HG03520 (cell line): ENCODE data around the gene CRMP1.
"Not testable (repeated sequence)": the region's sequence is repeated elsewhere in the genome, so short reads cannot be mapped to it uniquely, and the experiment has no call there.

Source experiments
- ATAC-seq: cut with Tn5 transposase; IDR thresholded peaks from one replicate; pipeline ENCODE4 v1.9.1; 2021; ENCODE audit warnings: mild to moderate bottlenecking, moderate library complexity; ENCODE audit not compliant: unreplicated experiment

Gene CRMP1

DNA sequence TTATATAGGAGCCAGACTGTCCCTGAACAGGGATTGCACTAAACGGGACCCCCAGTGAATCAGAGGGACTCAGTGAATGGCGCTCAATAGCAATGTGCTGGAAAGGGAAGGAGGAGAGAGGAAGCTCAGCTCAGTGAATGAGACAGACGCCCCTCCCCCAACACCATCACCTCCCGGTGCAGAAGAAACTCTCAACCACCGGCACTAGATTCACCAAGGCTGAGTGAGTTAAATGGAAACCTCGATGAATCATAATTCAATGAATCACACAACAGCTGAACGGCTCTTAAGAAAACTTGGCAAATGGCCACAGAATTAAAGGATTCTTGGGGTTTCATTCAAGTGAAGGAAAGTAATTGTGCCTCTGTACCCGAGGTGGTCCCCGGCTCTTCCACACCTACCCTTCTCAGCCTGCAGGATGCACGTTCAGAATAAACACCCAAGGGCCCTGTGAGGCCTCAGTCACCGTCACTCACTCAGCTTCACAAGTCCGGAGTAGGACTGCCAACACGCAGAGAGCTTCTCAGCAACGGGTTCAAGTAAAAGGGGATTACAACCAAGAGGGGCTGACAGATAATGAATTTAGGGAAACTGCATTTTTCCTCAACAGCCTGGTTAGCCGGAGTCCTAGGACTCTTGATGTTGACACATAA lies 29.3 kb downstream of the CRMP1 start:
- no peak for ATAC-seq

DNA sequence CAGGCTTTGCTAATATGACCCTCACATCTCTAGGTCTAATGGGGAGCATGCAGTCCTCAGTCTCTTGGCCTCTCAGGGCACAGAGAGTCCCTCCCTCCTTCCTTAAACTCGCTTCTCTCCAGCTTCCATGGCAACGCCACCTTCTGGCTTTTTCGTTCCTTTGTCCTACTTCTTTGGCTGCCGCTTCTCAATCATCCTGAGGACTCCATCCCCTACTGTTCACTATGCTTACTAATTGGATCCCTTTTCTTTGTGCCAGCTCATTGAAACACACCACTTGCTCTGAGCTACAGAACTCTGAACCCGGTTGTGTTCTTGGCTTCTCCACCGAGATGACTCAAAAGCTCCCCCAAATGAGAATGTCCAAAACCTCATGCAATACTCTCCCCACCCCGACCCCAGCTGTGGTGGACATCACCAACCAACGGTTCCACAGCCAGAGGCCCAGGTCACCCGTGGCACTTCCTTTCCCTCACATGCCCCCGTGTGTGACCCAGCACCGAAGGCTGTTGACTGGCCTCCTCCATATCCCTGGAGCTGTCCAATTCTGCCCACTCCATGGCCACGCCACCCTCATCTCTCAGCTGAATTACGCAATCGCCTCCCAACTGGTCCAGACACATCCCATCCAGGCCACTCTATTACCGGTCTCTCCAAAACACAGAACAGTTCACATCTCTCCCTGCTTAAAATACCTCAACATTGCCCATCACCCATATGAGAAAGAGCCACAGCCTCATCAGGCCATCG lies 34.7 kb downstream of the CRMP1 start:
- ATAC-seq, result no peak

DNA sequence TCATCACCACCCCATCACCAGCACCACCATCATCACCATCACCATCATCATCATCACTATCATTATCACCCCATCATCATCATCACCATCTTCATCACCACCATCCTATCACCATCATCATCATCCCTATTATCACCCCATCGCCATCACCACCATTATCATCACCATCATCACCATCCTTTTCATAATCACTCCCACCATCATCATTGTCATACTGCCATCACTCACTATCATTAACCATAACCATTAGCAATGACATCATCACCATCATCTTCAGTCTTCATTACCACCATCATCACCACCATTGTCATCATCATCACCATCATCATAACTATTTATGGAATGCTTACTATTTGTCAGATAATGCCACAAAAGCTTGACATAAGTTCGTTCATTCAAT lies 35.7 kb downstream of the CRMP1 start:
- ATAC-seq, result no peak

DNA sequence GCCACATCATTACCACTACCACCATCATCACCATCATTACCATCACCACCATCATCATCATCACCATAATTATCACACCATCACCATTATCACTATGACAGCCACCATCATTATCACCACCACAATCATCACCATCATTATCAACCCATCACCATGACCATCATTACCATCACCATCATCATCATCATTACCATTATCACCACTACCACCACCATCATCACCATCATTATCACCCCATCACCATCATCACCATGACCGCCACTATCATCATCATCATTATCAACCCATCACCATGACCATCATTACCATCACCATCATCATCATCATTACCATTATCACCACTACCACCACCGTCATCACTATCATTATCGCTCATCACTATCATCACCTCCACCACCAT lies 36.5 kb downstream of the CRMP1 start:
- not testable (repeated sequence) for ATAC-seq

DNA sequence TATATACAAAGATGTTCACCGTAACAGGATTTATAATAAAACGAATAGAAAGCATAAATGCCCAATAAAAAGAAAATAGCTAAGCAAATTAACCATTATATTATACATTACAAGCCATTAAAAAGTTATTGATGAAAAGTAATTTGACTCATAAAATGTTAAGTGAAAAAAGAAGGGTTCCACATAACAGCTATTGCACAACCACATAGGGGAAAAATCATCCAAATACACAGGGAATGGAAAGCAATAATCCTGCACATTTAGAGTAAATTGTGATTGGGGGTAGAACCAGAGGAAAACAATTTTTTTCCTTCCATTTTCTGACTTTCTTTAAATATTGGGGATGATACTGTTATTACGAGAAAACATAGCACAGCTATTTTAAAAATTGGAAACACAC lies 38.0 kb downstream of the CRMP1 start:
- ATAC-seq, result no peak

DNA sequence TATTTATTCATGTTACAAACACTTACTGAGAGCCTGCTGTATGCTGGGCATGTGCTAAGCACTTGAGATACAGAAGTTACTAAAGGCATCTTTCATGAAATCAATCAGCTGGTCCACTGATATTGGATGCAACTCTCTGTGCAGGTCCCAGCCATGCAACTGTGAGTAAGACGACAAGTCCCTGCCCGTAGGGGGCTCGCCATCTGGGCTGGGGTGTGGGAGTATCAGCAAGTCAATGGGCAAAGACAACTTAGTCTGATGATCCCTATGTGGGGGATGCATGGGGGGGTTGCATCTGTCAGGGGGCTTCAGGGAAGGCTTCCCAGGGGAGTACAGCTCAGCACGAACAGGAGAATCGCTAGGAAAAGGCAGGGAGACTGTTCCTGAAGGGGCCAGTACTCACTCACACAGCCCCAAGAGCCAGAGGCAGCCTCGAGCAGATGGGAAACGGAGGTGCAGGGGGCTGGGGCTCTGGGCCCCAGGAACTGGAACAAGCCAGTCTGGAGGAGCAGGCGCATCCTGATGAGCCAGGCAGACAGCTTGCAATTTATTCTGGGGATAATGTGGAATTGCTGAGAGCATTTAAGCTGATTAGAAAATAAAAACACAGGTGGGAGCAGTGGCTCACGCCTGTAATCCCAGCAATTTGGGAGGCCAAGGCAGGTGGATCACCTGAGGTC lies 40.2 kb downstream of the CRMP1 start:
- no peak for ATAC-seq

DNA sequence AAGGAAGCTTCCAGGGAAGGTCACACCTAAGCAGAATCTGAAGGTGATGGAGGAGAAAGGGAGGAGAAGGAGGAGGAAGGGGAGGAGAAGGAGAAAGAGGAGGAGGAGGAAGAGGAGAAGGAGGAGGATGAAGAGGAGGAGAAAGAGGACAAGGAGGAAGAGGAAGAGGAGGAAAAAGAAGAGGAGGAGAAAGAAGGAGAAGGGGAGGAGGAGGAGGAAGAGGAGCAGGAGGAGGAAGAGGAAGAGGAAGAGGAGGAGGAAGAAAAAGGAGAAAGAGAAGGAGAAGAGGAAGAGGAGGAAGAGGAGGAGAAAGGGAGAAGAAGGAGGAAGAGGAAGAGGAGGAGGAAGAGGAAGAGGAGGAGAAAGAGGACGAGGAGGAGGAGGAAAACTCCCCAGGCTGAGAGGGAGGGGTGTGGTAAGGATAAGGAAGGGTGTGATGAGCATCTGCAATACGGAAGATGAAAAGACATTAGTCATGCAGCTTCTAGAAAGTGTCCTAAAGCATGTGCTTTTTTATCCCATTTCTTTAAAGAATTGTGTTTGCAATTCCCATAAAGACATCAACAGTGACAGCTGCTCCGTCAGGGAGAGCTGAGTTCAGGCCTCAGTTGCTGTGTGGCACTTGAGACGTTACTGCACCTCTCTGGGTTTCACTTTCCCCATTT lies 41.1 kb downstream of the CRMP1 start:
- ATAC-seq, result no peak

DNA sequence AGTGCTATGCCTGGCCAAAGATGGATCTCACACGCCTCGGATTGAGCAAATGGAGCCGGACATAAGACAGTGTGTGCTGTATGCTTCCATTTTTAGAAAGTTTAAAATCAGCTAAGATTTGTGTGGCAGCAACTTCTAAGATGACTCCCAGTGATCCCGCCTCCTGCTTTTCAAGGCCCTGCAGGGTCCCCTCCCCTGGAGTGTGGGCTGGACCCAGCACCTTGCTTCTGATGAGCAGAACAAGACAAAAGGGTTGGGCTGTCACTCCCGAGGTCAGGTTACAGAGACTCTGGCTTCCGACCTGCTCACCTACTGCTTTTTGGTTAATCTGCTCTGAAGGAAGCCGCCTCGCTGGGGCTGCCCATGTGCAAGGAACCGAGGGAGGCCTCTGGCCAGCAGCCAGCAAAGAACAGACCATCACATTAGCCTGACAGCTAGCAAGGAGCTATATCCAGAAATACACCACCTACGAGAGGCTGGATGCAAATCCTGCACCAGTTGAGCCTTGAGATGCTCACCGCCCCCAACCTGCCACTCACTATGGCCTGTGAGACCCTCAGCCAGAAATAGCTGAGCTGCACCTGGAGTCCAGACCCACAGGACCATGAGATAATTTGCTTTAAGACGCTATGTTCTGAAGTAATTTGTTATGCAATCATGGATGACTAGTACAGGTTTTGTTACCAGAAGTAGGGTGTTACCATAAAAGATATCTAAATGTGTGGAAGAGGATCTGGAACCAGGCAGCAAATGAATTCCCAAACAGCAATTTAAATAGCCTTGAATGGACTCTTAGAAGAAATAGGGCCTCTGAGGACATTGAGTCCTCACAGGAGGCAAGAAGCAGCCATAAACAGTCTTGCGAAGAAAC lies 47.6 kb downstream of the CRMP1 start:
- no peak for ATAC-seq

DNA sequence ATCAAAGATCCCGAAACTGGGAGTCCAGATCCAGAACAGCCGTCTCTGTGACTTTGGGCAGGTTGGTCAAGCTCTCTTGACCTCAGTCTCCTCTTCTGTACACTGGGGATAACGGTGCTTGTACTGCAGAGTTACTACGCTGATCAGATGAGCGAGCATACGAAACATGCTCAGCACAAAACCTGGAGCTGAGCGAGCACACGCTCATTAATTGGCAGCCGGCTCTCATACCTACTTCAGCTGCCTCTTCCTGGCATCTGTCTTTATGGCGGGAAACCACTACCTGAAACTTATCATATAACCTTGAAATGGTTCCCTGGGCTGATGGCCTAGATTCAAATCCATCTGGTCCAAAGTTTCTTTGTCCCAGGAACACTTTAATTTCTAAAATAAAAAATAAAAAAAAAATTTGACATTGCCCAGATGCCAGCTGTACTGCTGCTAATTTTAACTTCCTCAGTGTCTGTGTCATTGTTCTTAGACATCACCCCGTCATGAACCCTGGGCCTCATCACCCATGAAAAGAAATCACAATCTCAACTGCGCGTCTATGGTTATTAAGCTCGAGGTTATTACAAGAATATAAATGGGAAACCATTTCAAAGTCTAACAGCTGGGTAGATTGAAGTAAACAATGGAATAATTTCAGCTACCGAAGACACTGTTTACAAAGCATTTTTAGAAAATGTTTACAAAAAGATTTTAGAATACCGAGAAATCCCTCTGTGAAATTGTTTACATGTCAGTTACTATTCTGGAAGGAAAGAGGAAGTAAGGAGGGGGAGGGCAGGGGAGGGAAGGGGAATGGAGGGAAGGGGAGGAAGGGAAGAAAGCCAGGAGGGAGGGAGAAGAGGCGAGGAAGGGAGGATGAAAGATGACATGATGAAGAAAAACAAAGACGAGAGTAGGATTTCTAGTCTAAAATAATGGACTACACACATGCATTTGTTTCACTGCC lies 49.0 kb downstream of the CRMP1 start:
- no peak for ATAC-seq

DNA sequence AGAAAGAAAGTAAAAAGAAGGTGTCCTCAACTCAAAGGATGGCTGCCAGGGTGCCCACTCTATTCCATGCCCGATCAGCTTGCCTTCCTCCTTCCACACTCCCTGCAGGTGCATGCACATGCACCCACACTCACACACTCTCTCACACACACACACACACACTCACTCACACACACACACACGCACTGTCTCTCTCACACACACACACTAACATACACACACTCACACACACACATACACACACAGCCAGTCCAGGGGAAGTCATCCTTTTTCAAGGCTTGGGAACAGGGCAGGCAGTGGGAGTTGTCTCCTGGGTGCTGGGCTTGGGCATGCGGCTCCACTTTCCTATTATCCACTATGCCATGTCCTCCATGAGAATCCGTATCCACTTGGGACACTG lies 50.4 kb downstream of the CRMP1 start:
- ATAC-seq, result no peak

DNA sequence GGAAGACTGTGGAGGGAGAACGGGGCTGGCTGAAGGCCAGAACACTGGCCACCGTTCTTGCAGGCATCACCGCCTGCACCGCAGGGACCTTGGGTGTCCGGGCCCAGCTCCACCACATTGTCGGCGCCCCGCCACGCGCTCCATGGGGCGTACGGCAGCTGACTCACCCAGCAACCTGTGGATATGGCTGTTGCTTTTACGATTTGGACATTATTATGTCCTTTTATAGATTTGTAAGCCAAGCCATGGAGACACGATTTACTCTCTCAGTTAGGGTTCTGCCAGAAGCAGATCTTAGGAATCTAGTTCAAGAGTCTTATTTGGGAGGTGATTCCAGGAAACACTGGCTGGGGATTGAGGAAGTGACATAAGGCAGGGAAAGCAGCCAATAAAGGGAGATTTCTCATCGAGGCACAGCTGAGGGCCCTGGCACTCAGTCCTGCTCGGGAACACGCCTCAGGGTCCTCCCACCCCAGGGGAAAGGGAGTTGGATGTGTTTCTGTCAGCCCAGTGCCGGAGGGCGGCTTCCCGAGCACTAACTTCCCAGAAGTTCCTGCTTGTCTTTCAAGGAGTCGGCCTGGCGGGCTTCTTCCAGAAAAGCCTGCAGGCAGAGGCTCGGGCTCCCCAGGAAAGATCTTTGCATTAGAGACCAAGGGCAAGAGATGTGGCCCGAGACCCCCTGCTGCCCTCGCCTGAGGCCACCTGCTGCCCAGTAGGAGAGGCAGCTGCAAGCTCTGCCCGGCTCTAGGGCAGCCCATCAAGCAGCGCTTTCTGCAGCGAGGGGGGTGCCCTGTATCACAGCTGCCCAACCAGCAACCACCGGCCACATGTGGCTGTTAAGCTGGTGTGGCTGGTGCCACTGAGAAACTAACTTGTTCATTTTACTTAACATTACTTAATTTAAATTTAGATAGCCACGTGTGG lies 52.9 kb downstream of the CRMP1 start:
- no peak for ATAC-seq

DNA sequence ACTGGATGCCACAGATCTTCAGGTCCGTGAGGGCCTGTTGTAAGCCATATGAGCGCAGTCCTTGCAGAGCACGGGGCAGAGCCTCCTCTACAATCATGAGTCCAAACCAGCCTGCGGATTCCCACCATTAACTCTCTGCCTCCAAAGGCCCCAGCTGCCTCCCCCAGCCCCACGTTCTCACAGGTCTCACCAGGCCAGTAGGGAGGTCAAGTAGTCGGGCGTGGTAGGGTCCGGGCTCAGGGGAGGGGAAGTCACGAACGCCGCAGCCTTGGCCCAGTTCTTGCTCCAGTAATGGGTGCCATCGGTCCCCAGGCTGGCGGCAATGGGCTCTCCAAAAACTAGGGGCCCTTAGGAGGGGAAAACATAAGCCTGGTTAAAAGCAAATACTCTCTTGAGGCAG lies 53.6 kb downstream of the CRMP1 start:
- no peak for ATAC-seq

DNA sequence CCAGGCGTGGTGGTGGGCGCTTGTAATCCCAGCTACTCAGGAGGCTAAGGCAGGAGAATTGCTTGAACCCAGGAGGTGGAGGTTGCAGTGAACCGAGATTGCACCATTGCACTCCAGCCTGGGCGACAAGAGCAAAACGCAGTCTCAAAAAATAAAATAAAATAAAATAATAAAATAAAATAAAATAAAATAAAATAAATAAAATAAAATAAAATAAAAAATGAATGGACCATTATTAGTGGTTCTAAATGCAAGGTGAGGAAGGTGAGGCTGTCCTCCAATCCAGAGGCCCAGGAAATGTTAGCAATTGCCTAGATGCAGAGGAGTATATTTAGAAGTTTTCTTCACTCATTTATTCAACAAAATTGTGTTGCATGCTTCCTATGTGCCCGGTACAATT lies 55.4 kb downstream of the CRMP1 start:
- not testable (repeated sequence) for ATAC-seq

DNA sequence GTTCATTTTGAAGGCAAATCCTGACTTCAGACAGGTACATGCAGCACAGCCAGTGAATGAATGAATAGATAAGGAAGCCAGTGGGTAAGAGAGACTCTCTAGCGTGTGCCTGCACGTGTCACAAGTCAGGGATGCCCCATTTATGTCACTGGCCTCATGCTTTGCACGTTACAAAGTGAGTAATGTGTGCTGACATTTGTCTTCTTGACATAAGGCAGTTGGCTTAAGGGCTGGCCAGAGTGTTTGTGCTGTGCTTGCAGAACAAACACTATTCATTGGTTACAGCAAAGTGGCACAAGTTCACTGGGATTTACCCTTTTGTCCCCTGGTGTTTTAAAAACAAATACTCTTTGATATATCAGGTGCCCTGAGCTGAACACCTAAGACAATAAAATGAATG lies 55.9 kb downstream of the CRMP1 start:
- no peak for ATAC-seq

DNA sequence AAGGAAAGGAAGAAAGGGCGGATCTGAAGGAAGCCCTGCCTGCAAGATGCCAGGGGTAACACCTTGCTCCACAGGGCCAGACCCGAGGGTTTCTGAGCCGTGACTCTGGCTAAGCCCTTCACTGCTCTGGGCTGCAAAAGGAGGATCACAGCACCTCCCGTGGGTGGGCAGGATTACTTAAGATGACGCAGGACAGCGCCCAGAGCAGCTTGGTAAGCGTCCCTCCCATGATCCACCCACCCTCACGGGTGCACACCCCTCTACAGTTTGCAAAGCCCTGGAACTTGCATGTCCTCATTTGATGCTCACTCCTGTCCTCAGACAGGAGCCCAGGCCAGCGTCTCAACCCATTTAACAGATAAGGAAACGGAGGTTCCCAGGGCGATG lies 64.9 kb downstream of the CRMP1 start:
- ATAC-seq, result no peak

DNA sequence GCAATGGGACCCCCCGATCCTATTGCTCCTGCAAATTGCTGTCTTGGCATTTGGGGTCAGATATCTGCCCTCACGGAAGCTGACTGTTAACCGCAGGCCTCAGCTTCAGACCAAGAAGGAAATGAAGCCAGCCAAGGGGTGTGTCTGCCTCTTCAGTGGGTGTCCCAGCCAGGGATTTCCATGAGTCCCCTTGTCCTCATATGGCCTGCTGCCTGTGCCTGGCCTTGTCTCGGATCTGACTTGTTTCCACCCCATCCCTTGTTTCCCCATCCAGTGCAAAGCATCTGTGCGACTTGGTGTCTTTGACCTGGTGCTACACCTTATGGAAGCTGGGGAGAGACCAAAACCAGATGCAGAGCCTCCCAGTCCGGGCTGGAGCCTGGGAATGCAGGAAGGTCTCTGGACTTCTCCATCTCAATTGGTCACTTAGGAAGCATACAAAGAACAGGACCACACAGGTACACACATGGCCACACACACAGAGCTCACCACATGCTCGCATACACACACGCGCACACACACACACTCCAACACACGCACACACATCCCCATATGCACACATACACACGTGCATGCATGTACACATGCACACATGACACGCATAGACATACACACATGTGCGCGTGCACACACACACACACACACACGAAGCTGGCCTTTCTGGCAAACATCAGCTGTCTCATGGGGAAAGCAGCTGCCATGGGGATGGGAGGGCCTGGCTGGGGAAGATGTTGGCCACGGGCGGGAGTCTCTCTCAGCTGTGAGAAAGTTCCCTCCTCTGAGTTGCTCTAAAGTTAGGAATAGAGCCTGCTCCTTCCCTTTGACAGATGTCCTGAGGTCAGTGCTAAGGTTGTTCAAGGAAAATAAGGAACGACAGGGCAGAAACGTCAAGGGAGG lies 65.5 kb downstream of the CRMP1 start:
- no peak for ATAC-seq

DNA sequence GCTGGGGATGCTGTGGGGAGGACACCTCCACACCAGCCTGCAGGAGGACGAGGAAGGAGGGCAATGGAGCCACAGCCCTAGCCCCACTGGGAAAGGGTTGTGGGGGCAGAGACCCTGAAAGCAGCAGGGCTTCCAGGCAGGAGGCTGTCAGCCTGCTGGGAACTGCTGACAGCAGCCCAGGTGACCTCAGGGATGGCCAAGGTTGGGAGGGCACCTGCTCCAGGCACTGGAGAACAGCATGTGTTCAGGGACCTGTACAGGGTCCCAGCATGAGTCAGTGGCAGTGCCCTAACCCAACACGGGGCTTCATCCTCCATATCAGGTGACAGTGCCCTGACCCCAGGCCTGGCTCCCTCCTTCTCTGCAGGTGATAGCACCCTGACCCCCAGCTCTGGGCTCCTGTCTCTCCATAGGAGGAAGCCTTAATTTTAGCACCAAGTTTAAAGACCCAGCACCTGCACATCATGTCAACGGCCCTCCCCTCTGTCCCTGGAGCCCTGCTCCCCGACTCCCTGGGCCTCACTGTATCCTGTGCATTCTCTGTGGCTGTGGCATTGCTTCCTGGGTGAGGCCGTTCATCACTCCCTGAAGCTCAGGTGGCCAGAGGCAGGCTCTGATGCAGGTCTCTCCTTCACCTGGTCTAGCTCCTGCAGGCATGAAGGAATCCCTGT lies 66.3 kb downstream of the CRMP1 start:
- ATAC-seq, result no peak
